H1 (cell line): ENCODE data around the gene PBX2. TPM values are rescaled to one million over a fixed set of nuclear protein-coding genes. Genes with fewer than 3 reads are reported as not detected.

ENCODE experiments used
- BRCA1 ChIP-seq: IDR thresholded peaks from 2 replicates; pipeline ENCODE4 v1.6.1; 2012; ENCODE audit warnings: low read depth, low read length, improper control_type of control experiment
- NANOG ChIP-seq: IDR thresholded peaks from 2 replicates; pipeline ENCODE4 v1.6.1; 2011; ENCODE audit warnings: low read length, low read depth, mild to moderate bottlenecking, inconsistent platforms; ENCODE audit not compliant: insufficient read depth, poor library complexity, severe bottlenecking
- RBBP5 ChIP-seq: IDR thresholded peaks from 2 replicates; pipeline ENCODE4 v1.7.1; 2012; ENCODE audit warnings: low read depth, mild to moderate bottlenecking, inconsistent platforms, low read length, moderate library complexity, borderline replicate concordance
- polyA plus RNA-seq, 7 experiments: library from polyadenylated mRNA; depleted of rRNA in 3 of 7; stranded (reverse) in 5 of 7; unstranded in 2 of 7; fragments of >200 nt in 5 of 7; fragments of 200-250 nt in 2 of 7; gene quantifications; 1 replicate in 5 of 7; 2 replicates in 1 of 7; 4 replicates in 1 of 7; pipeline versions ENCODE4 v1.2.1 to v1.2.3, GENCODE V29; 2011 to 2013; ENCODE audit warnings: missing spikeins in 2 of 7, mixed read lengths in 2 of 7
- total RNA-seq: library from RNA; stranded (reverse); fragmentation: NEBNext Ultra II Directional; extraction: Animal tissue kit (Norgen Biotek cat#: 25700); gene quantifications from 2 replicates; pipeline ENCODE4 v1.2.1, GENCODE V29; 2021

Gene PBX2
- total and polyA plus RNA-seq, 2 of the 8 experiments (the other 6 are each of a cell fraction or from before 2014, with no cell fraction given) = 102 to 130 TPM

- TF ChIP-seq RBBP5 (no peak), BRCA1 (no peak), NANOG (no peak)
- TF ChIP-seq, all 59 proteins: peak for 5
Measured at GRCh38 chr6:32196682-32197616, 6.9 kb upstream of the PBX2 start (continued).
